HG03064 (cell line): ENCODE results near the gene DNASE1L1.
"Not testable (repeated sequence)": the region's sequence is repeated elsewhere in the genome, so short reads cannot be mapped to it uniquely, and the experiment has no call there.

Source experiments
- ATAC-seq: cut with Tn5 transposase; IDR thresholded peaks from one replicate; pipeline ENCODE4 v1.9.1; 2021; ENCODE audit warnings: low read depth; ENCODE audit not compliant: unreplicated experiment

Gene DNASE1L1

GRCh38 chrX:154411981-154412340 lies 2.9 kb upstream of the DNASE1L1 start:
- peak; percentile 51 for ATAC-seq

GRCh38 chrX:154408659-154409221 lies 314 bp downstream of the DNASE1L1 start:
- ATAC-seq: no peak

- ATAC-seq: no peak
Measured at GRCh38 chrX:154404625-154405192, 4.3 kb downstream of the DNASE1L1 start.

- ATAC-seq: no peak
Measured at GRCh38 chrX:154403858-154404257, 5.2 kb downstream of the DNASE1L1 start.

GRCh38 chrX:154403192-154403591 lies 5.9 kb downstream of the DNASE1L1 start:
- ATAC-seq: no peak

GRCh38 chrX:154402622-154403127 lies 6.4 kb downstream of the DNASE1L1 start:
- ATAC-seq: no peak

DNA sequence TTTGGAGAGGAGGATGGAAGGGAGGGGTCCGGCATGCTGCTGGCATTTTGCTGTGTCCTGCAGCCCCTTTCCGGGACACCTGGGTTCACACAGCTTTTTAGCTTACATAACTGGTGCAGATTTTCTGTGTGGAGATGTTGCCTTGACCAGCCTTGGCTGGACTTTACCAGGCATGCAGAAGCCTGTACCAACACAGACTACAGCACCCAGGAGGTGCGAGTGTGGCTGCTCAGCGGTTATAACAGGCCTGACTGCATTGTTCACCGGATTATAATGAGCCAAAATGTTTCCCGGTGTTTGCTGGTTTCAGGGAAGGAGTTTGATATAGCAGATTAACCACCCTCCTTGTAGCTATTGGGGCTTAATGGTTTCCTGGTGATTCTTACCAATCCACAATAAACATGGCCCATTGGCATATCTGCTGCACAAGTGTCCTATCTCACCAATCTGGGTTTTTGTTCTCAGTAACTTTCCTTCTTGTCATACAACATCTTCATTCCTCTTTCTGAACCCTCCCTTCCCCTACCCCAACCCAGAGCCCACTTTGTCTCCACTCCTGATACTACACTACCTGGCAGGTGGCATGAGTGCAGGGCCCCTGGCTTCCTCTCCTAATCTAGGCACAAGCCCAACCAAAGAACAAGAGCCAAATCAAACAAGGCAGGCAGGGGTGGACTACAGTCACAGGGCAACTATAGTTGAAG lies 7.0 kb downstream of the DNASE1L1 start:
- no peak for ATAC-seq

GRCh38 chrX:154401045-154401799 lies 7.8 kb downstream of the DNASE1L1 start:
- ATAC-seq: no peak

- ATAC-seq: not testable (repeated sequence)
Measured at GRCh38 chrX:154400369-154400817, 8.7 kb downstream of the DNASE1L1 start.

DNA sequence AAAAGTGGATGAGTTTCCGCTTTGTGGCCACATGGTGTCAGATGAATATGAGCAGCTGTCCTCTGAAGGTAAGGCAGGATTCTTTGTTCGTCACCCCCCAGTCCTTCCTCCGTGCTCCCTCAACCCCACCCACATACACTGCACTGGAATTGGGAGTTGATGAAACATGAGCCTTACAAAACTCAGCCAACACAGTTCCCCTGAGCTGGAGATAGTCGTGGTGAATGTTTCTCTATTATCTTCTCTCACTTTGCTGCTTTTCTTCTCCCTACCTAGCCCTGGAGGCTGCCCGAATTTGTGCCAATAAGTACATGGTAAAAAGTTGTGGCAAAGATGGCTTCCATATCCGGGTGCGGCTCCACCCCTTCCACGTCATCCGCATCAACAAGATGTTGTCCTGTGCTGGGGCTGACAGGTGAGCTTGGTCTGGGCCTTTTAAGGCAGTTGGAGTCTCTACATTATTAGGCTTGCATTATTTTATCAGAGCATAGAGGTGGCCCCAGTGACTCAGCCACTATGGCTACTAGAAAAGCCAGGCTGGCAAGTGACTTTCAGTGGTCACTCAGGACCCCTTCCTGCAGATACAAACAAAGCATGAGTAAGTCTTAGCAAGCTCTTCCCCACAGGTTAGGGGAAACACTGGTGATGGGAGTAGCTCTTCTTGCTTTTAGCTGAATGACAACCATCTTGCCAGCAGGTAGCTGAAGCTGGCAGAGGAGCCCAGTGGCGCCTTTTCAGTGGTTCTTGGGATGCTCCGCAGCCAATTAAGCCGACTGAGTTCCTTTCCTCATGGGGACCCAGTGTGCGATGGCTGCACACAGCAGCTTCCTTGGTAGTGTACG lies 9.3 kb downstream of the DNASE1L1 start:
- ATAC-seq: no peak

- ATAC-seq: no peak
Measured at GRCh38 chrX:154398668-154399526, 10.2 kb downstream of the DNASE1L1 start.

- peak; percentile 52 for ATAC-seq
Measured at GRCh38 chrX:154397888-154398667, 11.0 kb downstream of the DNASE1L1 start, which contains the start of gene RPL10. Gene RPL10 (plus strand): TSS chrX:154398377. CDS start chrX:154398520, 143 bp downstream.

DNA sequence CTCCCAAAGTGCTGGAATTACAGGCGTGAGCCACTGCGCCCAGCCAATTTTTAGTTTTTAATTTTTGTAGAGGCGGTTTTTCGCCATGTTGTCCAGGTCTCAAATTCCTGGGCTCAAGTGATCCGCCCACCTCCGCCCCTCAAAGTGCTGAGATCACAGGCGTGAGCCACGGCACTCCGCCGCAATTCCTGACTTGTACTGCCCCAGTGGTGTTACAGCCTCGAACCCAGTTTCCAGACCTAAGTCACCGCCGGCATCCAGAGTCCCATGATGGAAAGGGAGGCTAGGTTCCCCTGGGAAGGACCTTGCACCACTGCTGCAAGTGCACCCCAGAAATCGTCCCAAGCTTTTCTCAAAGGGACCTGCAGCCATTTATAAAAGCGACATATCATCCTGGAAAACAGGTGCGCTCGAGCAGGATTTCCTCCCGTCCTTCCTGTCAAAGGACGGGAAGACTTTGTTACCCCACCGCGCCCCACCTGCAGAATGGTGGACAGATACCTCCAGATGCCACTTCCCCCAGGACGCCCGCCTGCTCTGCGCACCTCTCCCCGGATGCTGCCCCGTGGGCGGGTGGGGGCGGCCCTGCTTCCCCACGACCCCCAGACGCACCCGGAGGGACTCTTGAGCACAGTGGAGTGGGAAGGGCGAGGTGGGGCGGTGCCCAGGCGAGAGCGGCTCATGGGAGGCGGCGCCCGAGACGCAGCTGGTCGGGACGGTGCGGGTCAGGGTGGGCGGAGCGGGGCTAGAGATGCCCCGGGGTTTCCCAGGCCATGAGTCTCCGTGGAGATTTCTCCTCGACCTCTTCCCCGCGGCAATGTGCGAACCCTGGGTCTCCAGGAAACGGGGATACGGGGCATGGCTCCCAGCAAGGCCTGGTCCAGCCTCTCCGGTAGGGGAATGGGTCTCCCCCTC lies 11.8 kb downstream of the DNASE1L1 start:
- peak; percentile 40 for ATAC-seq

GRCh38 chrX:154396363-154396762 lies 12.7 kb downstream of the DNASE1L1 start:
- not testable (repeated sequence) for ATAC-seq

DNA sequence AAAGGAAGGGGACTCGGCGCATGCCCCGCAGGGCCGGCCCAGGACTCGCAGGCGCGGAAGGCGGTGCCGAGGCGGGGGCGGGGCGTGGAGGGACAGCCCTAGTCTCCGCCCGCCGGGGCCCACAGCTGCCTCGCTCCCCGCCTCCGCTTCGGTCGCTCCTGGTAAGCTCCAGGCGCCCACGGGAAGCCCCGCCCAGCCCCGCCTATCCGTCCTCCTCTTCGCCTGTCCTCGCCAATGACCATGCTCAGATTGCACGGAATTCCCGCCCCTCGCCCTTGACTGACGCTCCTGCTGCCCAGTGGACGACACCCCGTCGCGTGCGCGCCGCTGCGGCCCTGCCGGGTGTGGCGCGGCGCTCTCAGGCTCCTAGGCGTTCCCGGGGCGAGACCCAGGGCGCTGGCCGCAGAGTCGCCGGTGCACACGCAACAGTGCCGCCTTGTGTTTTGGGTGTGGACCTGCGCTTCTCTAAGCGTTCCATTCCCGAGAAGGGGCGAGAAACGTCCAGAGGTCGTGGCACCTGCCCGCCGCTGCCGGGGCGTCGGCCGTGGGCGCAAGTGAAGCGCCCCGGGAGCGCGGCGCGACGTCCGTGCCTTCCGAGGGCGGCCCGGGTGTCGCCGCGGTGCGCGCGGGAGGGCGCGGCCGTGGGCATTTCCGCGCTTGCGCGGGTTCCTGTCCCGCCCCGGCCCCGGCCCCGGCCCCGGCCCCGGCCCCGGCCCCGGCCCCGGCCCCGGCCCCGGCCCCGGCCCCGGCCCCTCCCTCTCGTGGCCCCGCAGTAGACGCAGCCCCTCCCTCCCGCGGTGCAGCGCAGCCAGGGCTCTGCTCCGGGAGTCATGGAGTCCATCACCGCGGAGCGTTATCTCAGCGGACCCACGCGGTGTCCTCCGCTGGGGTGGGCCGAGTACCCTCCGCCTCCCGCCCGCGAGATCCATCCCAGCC lies 19.0 kb downstream of the DNASE1L1 start:
- peak; percentile 55 for ATAC-seq

DNA sequence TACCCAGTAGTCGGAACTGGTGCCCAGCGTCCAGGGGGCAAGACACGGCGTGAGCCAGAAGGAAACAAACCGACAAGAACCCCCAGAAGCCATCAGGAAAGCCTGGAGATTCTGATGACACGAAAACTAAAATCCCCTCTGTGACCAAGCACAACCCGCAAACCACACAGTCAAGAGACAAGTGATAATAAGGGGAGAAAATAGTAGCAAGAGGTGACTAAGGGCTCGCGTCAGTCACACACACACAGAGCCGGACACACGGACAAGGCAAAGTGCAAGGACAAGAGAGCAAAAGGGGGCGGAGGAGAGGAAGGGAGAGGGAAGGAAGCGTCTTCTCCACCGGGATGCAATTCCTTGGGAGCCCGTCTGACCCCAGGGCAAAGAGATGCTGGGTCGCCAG lies 20.4 kb downstream of the DNASE1L1 start:
- ATAC-seq: not testable (repeated sequence)
